AG09319 (cell line): Measurements from ENCODE around the gene ALAD.

Experiments
- DNase-seq: peaks from one replicate; pipeline ENCODE4 v3.0.0-alpha.2; 2010; ENCODE audit warnings: low read depth; ENCODE audit errors: extremely low read depth
- TF ChIP-seq, protein P1 (sequence below): IDR thresholded peaks from 2 replicates; pipeline ENCODE4 v1.5.1; 2011; ENCODE audit warnings: low read depth, mild to moderate bottlenecking, inconsistent platforms, low read length, moderate library complexity

ALAD gene

GRCh38 chr9:113350107-113350661 is 50.9 kb downstream of the ALAD start:
- no peak for DNase-seq

DNA sequence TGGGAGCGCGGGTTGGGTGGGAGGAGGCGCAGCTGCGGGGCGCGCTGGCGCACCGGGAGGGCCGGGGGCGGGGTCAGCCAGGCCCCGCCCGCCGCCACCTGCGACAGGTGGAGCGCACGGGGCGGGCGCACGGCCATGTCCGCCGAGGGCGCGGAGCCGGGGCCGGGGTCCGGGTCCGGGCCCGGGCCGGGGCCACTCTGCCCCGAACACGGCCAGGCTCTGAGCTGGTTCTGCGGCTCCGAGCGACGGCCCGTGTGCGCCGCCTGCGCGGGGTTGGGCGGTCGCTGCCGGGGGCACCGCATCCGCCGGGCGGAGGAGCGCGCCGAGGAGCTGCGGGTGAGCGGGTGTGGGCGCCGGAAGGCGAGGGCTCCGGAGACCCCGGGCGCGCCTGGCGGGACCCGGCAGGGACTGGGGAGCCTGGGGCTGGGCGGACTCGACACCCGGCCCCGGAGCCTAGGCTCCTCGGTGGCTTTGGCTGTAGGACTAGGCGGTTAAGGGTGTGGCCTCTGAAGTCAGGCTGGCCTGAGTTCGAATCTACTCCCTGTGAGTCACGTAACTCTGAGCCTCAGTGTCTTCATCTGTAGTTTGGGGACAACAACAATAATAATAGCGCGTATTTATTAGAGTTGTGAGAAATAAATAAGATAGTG is 51.5 kb downstream of the ALAD start, which contains the start of gene BSPRY:
TSS of gene BSPRY (plus strand) at position 97 of the 650 bp plus-strand sequence. CDS start at position 136, 39 bp downstream.
- TF ChIP-seq, protein P1, sequence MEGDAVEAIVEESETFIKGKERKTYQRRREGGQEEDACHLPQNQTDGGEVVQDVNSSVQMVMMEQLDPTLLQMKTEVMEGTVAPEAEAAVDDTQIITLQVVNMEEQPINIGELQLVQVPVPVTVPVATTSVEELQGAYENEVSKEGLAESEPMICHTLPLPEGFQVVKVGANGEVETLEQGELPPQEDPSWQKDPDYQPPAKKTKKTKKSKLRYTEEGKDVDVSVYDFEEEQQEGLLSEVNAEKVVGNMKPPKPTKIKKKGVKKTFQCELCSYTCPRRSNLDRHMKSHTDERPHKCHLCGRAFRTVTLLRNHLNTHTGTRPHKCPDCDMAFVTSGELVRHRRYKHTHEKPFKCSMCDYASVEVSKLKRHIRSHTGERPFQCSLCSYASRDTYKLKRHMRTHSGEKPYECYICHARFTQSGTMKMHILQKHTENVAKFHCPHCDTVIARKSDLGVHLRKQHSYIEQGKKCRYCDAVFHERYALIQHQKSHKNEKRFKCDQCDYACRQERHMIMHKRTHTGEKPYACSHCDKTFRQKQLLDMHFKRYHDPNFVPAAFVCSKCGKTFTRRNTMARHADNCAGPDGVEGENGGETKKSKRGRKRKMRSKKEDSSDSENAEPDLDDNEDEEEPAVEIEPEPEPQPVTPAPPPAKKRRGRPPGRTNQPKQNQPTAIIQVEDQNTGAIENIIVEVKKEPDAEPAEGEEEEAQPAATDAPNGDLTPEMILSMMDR, result no peak
- DNase-seq, result no peak

More at GRCh38 chr9:113350107-113350661, 50.9 kb downstream of the ALAD start:
- TF ChIP-seq, protein P1, result no peak

- no peak for DNase-seq
- TF ChIP-seq, protein P1, result no peak
Measured at GRCh38 chr9:113349066-113349444, 52.0 kb downstream of the ALAD start.

- no peak for DNase-seq
Measured at GRCh38 chr9:113348437-113348836, 52.6 kb downstream of the ALAD start.

GRCh38 chr9:113345671-113346070 is 55.4 kb downstream of the ALAD start:
- TF ChIP-seq, protein P1, result no peak
- no peak for DNase-seq

More at GRCh38 chr9:113348437-113348836, 52.6 kb downstream of the ALAD start:
- TF ChIP-seq, protein P1, result no peak

- no peak for DNase-seq
- TF ChIP-seq, protein P1, result no peak
Measured at GRCh38 chr9:113345190-113345589, 55.9 kb downstream of the ALAD start.

DNA sequence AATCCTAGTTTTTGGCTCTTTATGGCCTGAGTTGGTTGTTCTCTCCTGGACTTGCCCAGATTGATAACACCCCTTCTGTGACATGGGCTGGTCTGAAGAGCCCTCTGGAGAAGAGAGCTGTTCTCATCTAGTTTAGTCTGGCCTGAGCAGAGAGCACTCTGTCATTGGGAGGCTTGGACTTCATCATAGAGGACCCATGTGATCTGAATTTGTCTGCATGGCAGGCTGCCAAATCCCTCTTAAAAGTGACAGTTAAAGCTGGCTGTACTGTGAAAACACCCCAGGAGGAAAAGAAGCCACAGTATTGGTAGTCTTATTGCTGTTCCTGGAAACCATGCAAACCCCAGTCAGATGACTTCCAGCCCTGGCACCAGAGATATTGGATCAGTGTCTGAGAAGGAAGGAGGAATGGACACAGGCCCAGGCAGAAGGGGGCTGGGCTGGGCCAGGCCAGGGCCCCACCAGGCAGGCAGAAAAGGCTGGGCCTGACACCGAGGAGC is 57.3 kb downstream of the ALAD start:
- TF ChIP-seq, protein P1, result no peak
- no peak for DNase-seq
